ENCODE data around the gene SRD5A1.
"Not testable (repeated sequence)": the region's sequence is repeated elsewhere in the genome, so short reads cannot be mapped to it uniquely, and the experiment has no call there.

The SRD5A1 gene

DNA sequence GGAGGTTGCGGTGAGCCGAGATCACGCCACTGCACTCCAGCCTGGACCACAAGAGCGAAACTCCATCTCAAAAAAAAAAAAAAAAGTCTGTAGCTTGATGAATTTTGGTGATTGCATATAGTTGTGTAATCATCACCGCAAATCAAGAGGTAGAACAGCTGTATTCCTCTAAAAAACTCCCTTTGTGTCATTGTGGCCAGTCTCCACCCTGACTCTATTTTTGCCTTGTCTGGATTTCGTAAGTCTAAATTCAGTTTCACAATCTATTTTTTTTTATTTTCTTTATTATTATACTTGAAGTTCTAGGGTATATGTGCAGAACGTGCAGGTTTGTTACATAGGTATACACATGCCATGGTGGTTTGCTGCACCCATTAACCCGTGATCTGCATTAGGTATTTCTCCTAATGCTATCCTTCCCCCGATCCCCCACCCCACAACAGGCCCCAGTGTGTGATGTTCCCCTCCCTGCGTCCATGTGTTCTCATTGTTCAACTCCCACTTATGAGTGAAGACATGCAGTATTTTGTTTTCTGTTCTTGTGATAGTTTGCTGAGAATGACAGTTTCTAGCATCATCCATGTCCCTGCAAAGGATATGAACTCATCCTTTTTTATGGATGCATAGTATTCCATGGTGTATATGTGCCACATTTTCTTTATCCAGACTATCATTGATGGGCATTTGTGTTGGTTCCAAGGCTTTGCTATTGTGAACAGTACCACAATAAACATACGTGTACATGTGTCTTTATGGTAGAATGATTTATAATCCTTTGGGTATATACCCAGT, 12.5 kb downstream of the SRD5A1 start:
- DNase-seq: not testable (repeated sequence)

GRCh38 chr5:6649186-6649585, 15.9 kb downstream of the SRD5A1 start:
- DNase-seq: no peak

DNA sequence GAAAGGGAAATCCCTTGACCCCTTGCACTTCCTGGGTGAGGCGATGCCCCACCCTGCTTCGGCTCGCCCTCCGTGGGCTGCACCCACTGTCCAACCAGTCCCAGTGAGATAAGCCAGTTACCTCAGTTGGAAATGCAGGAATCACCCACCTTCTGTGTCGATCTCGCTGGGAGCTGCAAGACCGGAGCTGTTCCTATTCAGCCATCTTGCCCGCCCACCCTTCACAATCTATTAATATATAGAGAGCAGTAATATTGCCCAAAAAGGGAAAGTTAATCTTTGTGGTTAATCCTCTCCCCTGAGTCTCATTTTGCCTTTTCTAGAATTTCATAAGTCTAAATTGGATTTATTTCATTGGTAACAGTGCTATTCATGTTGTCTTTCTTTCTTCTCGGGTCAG, 16.4 kb downstream of the SRD5A1 start:
- no peak for DNase-seq

- no peak for DNase-seq
Measured at GRCh38 chr5:6652025-6652424, 18.8 kb downstream of the SRD5A1 start.

- DNase-seq: no peak
Measured at GRCh38 chr5:6655432-6655831, 22.2 kb downstream of the SRD5A1 start.

GRCh38 chr5:6656680-6657079, 23.4 kb downstream of the SRD5A1 start:
- DNase-seq: no peak

DNA sequence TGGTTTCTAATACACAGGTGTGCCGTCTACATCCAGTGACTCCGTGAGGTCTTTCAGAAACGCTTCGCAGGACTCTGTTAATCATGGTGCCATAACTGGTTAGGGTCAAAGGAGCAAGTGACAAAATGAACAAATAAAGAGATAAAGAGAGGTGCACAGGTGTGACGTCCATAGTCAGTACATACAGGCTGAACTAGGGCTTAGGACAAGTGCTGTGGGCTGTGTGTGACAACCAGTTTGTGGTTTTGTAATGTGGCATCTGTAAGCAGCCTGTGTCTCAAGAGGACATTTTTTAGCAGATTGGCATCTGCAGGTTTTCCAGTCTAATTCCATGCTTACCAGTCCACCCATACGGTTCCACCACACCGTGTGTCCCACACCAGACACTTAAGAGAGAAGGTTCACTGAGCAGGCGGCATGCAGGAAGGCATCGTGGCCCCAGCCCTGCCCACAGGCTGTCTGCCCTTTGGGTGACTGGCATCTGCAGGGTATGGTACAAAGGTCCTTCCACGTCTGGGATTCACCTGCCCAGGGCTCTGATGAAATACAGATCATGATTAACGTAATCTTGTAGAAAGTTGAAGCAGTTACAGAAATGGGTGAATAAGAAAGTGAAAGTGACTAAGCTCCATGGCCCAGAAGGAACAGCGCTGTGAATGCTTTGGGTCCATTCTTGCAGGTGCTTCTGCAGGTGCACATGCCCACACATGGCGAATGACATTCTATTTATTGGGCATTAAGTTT, 26.9 kb downstream of the SRD5A1 start:
- DNase-seq: no peak

DNA sequence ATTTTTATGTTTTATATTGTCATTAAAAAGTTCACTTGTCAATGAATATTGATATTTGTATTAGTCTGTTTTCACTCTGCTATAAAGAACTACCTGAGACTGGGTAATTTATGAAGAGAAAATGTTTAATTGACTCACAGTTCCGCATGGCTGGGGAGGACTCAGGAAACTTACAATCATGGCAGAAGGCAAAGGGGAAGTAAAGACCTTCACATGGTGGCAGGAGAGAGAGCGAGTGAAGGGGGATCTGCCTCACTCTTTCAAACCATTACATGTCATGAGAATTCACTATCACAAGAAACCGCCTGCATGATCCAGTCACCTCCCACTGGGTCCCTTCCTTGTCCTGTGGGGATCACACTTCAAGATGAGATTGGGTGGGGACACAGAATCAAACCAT, 27.4 kb downstream of the SRD5A1 start:
- no peak for DNase-seq

- DNase-seq: no peak
Measured at GRCh38 chr5:6666762-6667161, 33.5 kb downstream of the SRD5A1 start.

- no peak for DNase-seq
Measured at GRCh38 chr5:6667648-6668047, 34.4 kb downstream of the SRD5A1 start.

DNA sequence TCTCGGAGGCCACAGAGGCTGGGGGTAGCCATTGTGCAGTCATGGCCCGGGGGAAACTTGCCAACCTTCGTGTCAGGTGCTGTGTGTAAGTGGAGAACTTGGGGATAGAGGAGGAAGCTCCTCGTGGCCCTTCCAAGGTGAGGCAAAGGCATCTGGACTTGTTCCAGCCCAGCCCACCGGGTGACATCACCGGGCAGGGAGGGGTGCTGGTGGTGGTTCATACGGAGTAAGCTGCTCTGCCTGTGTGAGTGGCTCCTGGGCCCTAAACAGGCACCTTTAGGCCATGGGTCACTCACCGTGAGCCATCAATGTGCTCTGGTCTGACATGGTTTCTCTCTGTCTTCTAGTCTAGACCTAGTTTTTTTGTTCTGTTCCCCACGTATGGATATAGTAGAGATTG, 35.5 kb downstream of the SRD5A1 start:
- not testable (repeated sequence) for DNase-seq

GRCh38 chr5:6673031-6673430, 39.8 kb downstream of the SRD5A1 start:
- no peak for DNase-seq

- DNase-seq: no peak
Measured at GRCh38 chr5:6673963-6674362, 40.7 kb downstream of the SRD5A1 start.

GRCh38 chr5:6674421-6674820, 41.2 kb downstream of the SRD5A1 start:
- no peak for DNase-seq

- DNase-seq: no peak
Measured at GRCh38 chr5:6674886-6675285, 41.6 kb downstream of the SRD5A1 start.

DNA sequence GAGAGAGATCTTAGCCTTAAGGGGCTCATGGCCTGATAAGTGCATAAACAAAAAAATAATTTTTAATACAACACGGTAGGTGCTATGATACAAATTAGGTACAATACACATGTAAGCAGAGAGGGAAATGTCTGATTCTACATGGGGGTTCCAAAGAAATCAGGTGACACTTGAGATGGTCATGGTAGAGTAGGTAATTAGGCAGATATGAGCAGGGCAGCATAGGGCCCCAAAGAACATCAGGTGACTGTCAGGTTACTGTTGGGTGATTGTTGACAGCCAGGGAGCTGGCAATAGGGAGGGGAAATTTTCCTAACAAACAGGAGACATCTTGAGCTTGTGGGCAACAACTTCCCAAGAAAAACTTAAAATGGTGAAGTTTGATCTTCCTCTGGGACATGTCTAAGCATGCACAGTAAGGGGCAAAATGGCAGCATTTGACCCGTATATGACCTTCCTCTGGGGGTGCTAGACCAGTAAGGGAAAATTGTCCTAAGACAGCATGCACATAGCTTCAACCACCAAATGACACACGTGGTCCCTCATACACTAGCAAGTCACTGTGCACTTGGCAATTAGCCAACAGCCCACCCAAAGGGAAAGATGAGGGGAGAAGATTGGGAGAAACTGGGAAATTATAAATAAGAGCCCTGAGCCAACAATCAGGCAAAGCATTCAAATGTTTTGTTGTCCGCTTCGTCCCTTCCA, 42.7 kb downstream of the SRD5A1 start:
- no peak for DNase-seq

DNA sequence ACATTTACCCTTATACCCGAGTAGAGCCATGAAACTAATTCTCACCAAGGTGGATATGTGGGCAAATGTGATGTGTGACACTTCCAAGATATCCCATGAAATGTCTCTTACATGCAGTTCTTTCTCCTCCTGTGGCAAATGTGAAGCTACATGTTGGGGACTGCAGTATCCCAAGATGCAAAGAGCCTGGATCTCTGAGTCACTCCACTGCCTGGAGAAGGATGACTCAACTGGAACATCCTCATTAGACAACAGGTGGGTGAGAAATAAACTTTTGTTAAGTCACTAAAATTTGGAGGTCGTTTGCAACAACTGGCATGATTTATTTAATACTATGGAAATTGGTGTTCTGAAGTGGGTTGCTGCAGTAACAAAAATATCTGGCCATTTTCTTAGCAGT, 43.5 kb downstream of the SRD5A1 start:
- no peak for DNase-seq

DNA sequence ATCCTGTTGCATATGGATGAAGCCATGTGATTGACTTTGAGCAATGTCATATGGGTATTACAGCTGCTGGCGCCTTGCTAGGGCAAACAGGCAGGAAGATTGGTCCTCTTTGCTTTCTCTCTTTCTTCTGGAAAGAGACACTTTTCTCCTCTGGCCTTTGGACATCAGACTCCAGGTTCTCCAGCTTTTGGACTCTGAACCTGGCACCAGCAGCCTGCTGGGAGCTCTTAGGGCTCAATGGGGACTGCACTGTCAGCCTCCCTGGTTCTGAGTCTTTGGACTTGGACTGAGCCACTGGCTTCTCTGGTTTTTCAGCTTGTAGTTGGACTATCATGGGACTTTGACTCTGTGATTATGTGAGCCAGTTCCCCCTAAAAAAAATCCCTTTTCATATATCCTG, 45.1 kb downstream of the SRD5A1 start:
- no peak for DNase-seq

DNA sequence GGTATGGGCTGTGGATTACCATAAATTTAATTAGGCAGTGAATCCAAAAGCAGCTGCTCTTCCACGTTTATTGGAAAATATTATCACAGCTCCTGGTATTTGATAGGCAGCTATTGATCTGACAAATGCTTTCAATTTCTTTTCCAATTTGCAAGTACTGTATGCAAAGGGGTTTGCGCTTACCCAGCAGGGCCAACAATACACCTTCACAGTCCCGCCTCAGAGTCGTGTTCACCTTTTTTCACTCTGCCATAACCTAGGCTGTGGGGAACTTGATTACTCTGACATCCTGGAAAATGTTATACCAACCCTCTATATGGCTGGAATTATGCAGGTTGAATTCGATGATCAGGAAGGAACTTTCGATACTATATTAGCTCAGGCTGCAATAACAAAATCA, 47.7 kb downstream of the SRD5A1 start:
- no peak for DNase-seq

GRCh38 chr5:6681682-6682081, 48.4 kb downstream of the SRD5A1 start:
- DNase-seq: no peak

GRCh38 chr5:6682239-6682638, 49.0 kb downstream of the SRD5A1 start:
- no peak for DNase-seq

GRCh38 chr5:6683241-6683640, 50.0 kb downstream of the SRD5A1 start:
- DNase-seq: no peak

DNA sequence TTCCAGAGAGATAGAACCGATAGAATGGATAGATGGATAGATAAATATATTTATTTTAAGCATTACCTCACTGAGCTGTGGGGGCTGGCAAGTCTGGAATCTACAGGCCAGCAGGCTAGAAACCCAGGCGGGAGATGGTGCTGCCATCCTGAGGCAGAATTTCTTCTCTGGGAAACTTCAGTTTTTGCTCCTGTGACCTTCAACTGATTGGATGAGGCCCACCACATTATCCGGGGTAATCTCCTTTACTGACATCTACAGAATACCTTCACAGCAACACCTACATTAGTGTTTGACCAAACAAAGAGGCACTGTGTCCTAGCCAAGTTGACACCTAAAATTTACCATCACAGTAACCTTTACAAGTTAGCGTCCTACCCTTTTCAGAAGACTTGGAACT, 50.8 kb downstream of the SRD5A1 start:
- no peak for DNase-seq

- no peak for DNase-seq
Measured at GRCh38 chr5:6686501-6686900, 53.3 kb downstream of the SRD5A1 start.

Measured in fibroblast of skin of scalp (primary cell).